Measurements from ENCODE around the gene ZNF491. TPM values are rescaled to one million over a fixed set of nuclear protein-coding genes. Genes with fewer than 3 reads are reported as not detected.

Gene ZNF491
- total RNA-seq: 0.65 and 0.93 TPM in 2 replicates

GRCh38 chr19:11798391-11799330 is at the start of gene ZNF491:
Gene ZNF491 (plus strand): TSS chr19:11798523. CDS start chr19:11805954, 7,431 bp downstream.

DNA sequence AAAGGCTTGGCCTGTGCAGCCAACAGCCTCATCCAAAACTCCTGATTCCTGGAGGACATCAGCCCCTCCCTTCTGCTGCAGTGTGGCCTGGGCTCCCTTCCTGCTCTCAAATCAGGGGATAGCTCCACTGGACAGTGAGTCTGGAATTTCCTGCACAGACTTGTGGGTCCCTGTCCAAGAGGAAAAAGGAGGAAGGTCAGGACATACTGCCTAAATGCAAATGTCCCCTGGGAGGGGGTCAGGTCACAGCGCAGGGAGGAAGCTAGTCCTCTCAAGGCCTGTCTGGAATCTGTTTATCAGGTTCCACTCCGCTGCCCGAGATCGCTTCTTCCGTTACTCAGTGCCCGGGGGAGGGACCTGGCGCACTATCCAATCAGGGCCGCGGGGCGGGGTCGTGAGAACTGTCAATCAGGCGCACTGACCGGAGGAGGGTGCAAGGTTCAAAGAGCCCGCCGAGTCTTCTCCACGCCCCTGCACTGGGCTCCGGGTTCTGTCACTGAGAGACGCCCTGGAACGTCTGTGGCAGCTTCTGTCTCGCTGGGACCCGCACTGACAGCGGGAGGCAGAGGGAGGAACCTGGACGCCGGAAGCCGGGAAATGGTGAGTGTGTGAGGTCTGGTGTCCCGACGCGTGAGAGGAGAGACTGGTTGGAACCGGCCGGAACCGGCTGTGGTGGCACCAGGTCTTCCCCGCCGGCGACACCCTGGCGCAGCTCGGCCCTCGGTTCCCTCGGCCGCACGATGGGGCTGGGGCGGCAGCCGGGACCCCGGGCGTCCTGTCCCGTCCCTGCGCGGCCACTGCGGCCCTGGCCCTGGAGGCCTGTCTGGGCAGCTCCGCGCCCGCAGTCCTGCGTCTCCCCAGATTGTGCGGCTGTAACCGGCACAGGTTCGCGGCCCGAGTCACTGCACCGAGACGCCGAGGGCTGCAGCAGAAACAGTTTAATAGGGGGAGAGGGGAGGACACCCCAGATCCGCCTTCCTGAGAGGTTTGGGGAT is 31.4 kb upstream of the ZNF491 start, which contains the start of gene ZNF441:
TSS of gene ZNF441 (plus strand) at position 404 of the 995 bp plus-strand sequence. CDS start at position 598, 194 bp downstream.

GRCh38 chr19:11814029-11814699 is 15.8 kb downstream of the ZNF491 start, which contains the start of gene ZNF440:
Gene ZNF440 (plus strand): TSS chr19:11814273. CDS start chr19:11814448, 175 bp downstream.

DNA sequence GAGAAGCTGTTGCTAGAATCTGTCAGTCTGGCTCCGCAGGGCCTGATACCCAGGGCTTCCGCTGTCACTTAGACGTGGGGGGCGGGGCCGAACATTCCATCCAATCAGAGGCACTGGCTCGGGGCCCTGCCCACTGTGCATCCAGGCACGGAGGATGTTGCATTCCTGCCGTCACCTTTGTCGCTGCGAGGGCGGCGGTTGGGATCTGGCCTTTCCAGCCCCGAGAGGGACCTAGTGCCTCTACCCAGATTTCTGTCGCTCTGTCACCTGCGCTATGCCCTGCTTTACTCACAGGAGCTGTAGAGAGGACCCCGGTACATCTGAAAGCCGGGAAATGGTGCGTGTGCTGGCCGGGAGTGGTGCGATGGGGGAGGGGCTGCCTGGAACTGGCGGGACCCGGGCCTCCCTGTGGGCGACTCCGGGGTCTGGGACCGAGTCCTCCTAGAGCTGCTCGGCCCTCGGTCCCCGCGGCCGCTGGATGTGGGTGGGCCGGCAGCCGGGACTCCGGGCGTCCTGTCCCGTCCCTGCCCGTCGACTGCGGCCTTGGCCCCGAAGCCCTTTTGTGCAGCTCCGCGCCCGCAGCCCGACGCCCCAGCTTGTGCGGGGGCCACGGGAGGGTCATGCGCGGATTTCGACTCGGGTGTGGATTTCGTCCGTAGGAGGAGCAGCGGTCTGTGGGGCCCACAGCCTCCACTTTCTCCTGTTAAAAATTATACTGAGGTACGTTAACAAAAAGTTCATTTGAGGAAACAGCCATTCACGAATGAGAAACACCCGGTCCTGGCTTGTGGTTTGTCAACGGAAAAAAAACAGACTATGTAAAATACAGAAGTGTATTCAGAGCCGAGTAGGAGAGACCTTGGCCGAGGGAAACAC is 50.5 kb downstream of the ZNF491 start, which contains the start of gene ZNF439:
TSS of gene ZNF439 (plus strand) at position 133 of the 876 bp plus-strand sequence. CDS start at position 275, 142 bp downstream.

Other genes starting within 250 kb of the ZNF491 start
- 25.1 and 27.8 TPM in 2 replicates for gene ELOF1, start 239.3 kb upstream of the ZNF491 start, total RNA-seq
- gene ACP5, start 220.9 kb upstream of the ZNF491 start, total RNA-seq: not detected in 2 replicates
- 17.6 and 18.6 TPM in 2 replicates for gene ZNF627, start 201.0 kb upstream of the ZNF491 start, total RNA-seq
- 6.4 and 6.9 TPM in 2 replicates for gene ZNF823, start 59.6 kb upstream of the ZNF491 start, total RNA-seq
- gene ZNF441, start 31.5 kb upstream of the ZNF491 start, total RNA-seq: 7.2 and 7.6 TPM in 2 replicates
- 12.4 TPM in 2 replicates for gene ZNF440, start 15.8 kb downstream of the ZNF491 start, total RNA-seq
- gene ZNF439, start 50.2 kb downstream of the ZNF491 start, total RNA-seq: 0.29 and 0.66 TPM in 2 replicates
- gene ZNF69, start 89.3 kb downstream of the ZNF491 start, total RNA-seq: 1.4 and 6.8 TPM in 2 replicates
- gene ZNF700, start 126.6 kb downstream of the ZNF491 start, total RNA-seq: 9.4 and 9.7 TPM in 2 replicates
- gene ZNF763, start 166.5 kb downstream of the ZNF491 start, total RNA-seq: 0.57 and 1.3 TPM in 2 replicates
- gene ZNF433, start 237.2 kb downstream of the ZNF491 start, total RNA-seq: 1.9 and 4.5 TPM in 2 replicates